Measurements from ENCODE around the gene IQGAP2. TPM values are rescaled to one million over a fixed set of nuclear protein-coding genes. Genes with fewer than 3 reads are reported as not detected.

The IQGAP2 gene
- polyA plus RNA-seq, 3 donors, result 57.9 to 69.7 (median 68.2) TPM

DNA sequence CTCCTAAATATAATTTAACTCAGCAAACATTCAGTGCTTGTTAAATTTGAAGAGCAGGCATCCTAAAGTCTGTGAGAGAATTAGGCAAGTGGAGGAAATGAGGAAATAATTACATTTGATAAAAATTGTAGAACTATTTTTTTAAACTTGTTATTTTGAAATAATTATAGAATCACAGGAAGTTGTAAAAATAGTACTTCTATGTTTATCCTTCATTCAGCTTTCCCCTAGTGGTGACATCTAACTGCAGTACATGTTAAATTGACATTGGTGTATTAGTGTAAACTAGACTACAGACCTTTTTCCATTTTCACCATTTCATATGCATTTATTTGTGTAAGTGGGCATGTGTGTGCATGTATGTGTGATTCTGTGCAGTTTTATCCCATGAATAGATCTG is 168.5 kb downstream of the IQGAP2 start:
- DNase-seq (ENCODE audit: extremely low read depth in 1 of 11, low read depth in 9 of 11, low spot score in 4 of 11), result no peak

DNA sequence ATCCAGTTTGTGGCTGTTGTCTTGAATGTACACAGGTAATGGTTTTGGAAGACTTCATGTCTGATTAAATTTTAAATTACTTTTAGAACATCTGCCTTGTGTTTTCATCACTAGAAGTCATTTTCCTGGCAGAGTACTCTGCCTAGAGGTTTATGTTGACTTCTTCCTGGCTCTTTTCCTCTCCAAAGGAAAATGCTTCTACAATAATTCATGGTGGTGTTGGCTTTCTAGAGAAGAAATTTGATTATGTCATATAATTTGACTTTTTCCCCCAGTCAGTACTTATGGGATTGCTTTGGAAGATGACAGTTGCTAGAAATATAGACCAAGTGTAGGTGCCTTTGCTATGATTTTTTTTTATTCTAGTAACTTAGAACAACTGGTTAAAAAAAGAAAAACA is 173.4 kb downstream of the IQGAP2 start:
- no peak for DNase-seq (ENCODE audit: extremely low read depth in 1 of 11, low read depth in 9 of 11, low spot score in 4 of 11)

DNA sequence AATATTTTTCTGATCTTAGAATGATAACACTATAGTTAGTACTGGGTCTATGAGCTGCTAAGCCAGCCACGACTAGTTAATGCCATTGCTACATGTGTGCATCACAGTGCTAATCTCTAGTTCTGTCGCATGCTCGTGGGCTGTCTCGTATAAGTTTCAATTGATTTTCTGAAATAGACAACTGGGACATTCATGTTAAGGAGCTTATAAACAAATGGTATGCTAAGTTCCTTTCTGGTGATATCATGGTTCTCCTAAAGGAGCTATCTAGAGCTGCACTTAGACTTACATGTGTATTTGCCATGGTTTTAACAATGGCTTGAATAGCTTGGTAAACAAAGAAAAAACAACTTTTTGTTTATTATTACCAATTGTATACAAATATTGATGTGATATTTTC is 173.9 kb downstream of the IQGAP2 start:
- DNase-seq (ENCODE audit: extremely low read depth in 1 of 11, low read depth in 9 of 11, low spot score in 4 of 11), result no peak

DNA sequence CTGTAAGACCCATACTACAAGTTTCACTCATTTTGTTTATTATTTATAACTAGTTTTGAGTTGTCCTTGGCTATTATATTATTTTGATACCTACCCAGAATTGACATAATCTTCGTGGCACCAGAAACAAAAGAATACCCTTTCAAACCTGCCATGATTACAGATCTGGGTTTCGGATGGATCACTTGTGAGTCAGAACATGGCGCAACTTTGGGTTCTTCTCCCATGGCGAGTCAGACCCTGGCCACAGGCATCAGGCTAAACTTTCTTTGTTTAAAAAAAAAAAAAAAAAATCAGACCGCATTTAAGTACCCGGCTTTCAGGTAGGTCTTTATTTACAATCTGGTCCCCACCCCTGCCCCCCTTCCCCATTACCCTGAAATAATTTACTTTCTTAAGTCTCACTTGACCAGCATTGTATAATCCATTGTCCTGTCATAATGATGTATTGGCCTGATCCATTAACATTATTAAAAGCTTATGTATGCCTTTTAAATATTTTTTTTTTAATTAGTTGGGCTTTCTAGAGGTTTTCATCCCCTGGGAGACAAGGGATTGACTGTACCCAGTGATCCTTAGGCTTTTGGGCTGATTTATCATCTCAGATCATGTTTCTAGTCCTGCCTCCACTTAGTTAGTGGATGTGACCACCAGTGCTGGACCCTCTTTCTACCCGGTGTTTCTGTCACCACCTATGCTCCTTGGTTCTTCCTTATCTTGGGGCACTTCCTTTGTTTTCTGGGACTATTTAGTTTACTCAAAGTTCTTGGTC is 176.3 kb downstream of the IQGAP2 start:
- no peak for DNase-seq (ENCODE audit: extremely low read depth in 1 of 11, low read depth in 9 of 11, low spot score in 4 of 11)

DNA sequence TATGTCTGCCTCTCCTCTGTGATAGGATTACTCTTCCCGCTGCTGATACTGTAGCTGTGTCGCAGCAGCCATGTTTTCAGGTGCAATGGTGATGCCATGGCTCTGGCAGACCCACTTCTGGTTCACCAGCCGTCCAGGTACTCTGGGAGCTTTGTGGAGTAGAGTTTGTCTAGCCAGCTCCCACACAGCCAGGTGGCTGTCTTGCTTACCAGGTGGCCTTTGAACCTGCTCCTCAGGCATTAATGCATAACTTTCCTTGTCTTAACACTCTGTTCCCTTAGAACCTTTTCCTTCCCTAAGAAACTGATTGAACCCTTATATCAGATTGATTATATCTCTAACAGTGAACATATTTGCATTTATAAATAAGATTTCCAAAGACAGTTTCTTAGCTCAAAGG is 177.9 kb downstream of the IQGAP2 start:
- no peak for DNase-seq (ENCODE audit: extremely low read depth in 1 of 11, low read depth in 9 of 11, low spot score in 4 of 11)

DNA sequence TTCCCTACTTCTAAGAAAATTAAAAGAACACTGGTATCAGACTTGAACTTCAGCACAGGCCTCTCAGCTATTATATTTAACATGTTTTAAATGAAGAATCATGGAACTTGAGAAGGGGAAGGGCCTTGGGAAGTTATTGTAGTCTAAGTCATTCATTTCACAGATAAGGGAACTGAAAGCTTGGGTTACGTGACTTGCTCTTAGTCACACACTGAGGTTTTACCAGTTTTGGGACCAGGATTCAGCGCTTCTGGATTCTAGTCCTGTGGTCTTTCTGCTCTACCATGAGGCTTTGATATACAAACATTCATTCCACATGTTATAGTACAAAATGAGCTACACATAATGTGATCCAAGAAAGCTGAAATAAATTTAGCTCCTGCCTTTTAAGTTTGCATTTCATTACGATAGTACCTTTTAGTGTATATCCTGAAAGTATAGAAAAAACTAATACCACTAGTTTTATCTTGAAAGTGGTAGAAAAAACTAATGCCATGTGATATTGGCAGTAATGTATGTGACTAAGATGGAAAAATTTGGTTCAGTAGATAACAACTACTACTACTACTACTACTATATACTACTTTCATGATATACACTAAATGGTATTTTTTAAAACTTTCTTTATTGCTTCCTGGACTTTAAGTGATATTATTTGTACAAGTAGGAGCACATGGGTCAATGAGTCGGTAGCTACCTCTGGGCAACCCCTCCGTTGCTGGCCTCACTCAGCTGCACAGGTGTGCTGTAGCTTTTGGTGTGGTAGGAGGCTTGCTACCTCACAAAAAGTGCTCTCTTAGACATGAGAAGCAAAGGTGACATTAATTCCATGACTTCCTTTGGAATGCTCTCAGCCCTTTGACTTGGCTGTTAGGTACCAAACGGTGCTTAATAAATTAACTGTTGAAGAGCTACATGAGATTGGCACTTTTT is 179.4 kb downstream of the IQGAP2 start:
- no peak for DNase-seq (ENCODE audit: extremely low read depth in 1 of 11, low read depth in 9 of 11, low spot score in 4 of 11)

DNA sequence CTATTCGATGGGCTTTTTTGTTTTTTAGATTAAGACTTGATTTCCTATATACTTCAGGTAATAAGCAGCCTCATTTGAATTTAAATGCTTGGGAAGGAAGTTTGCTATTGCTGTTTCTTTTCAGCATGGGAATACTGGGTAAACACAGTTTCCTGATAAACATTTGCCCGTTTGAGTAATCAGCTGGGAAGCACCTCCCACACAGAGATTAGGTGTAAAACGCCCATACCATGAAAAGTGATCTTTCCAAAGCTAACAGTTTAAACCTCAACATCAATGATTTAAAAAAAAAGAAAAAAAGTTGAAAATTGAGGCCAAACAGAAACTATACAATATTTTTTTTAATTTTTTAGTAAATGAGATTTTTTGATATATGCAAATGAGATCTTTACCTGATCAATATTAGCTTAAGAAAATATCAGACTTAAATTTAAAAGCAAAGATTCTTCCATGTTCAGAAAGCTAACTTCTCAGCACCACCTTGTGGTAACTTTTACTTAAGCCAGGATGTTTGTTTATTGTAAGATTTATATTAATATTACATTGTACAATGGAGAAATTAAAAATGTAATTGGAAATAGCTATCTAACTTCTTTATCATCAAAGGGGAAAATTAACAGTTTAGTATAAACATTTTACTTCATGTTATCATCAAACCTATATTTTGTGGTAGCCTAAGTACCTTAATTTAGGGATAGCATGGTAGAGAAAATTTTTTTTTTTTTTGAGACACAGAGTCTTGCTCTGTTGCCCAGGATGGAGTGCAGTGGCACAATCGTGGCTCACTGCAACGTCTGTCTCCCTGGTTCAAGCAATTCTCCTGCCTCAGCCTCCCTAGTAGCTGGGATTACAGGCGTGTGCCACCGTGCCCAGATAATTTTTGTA is 180.3 kb downstream of the IQGAP2 start:
- no peak for DNase-seq (ENCODE audit: extremely low read depth in 1 of 11, low read depth in 9 of 11, low spot score in 4 of 11)

DNA sequence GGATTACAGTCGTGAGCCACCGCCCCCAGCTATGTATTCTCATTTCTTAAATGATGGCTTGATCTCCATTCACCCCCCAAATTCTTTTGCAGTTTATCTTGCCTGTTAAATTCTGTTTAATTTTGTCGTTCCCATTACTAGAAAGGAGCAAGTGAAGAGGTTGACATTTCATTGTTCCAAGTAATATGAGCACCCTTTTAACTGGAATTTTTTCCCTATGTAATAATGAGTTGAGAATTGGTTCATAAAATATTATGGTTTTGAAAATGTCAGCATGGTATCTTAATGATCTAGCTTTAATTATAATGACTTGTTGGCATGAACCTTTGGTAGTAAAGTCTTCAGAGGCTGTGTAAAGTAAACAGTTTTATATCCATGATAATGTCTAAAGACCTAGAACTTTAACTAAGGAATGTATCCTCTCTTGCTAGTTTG is 182.7 kb downstream of the IQGAP2 start:
- no peak for DNase-seq (ENCODE audit: extremely low read depth in 1 of 11, low read depth in 9 of 11, low spot score in 4 of 11)

DNA sequence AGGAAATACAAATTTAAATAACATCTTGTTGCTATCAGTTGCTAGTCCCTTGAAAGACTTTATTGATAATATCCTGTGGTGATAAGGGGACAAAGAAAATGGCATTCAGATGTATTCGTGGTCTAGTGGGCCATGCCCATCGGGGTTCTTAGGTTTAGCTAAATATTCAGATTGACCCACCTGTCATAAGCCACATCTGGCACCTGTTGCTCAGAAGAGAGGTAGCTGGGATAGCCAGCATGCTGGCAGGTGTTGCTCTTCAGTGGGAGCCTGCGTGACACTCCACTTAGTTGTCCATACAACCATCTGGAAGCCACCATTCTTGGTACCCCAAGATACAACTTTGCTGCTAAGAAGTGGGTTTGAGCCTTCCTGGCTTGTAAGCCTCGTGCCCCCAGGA is 183.4 kb downstream of the IQGAP2 start:
- DNase-seq (ENCODE audit: extremely low read depth in 1 of 11, low read depth in 9 of 11, low spot score in 4 of 11), result no peak

DNA sequence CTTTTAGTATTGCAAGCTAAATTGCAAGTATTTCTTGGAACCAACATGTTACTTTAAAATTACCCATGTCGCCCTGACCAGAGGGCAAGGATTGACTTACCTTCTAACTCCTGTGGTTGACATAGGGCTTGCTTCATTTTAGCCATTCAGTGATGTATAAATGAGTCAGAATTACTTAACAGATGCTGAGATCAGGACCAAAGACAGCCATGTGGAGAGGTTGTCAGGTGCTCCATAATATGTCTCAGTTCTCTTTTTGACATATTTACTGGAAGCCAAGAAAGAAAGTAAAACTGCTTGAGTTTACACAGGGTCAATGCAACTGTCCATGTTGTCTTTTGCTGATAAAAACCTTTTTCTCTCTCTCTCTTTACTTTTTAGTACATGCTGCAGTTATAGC is 186.9 kb downstream of the IQGAP2 start:
- DNase-seq (ENCODE audit: extremely low read depth in 1 of 11, low read depth in 9 of 11, low spot score in 4 of 11), result no peak

DNA sequence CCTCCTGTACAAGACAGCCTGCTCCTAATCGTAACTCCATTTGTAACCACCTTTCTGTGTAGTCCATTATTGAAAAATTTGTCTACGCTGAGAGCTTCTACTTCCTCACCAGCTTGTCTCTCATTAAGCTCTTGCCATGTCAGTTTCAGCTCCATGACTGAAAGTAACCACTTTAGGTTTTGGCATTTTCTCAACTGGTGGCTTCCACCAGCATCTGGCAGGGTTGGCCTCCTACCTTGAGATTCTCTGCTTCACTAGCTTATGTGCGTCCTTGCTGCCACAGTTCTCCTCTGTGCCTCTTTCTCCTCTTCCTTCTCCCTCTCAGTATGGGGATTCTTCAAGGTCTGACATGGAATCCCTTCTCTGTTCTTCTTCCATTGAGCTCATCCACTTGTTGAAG is 188.3 kb downstream of the IQGAP2 start:
- no peak for DNase-seq (ENCODE audit: extremely low read depth in 1 of 11, low read depth in 9 of 11, low spot score in 4 of 11)

DNA sequence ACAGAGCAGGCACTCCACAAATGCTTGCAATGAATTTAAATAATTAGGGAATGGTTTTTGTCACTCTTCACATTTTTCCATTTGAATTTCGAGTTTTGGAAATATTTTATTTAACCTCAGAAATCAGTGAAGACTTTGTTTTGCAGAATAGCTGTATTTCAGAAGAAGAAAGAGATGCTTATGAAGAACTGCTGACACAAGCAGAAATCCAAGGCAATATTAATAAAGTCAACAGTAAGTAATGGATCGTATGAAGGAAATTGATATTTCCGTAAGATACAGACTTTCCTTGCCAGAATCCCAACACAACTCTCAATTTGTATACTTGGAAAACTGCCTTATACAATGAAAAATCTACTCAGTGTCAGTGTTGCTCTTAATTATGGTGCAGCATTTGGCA is 189.6 kb downstream of the IQGAP2 start:
- DNase-seq (ENCODE audit: extremely low read depth in 1 of 11, low read depth in 9 of 11, low spot score in 4 of 11), result no peak

DNA sequence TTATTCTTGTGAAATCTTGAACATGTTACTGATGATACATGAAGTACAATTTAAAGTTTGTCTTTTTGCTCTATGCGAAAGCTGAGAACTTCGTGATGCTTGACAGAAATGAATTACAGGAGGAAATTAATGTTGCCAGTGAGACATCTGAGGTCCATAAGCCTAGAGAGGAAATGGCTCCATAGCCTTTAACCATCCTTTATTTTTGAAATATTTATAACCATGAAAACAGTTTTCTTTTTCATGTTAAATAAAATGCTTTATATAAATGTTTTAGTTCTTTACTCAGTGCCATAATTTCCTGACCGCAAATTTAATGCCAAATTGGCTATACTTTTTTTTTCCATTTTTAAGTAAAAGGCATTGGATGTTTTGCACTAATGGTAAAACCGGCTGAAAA is 191.0 kb downstream of the IQGAP2 start:
- DNase-seq (ENCODE audit: extremely low read depth in 1 of 11, low read depth in 9 of 11, low spot score in 4 of 11), result peak in 2 of 11 donors; percentile 29 to 33

DNA sequence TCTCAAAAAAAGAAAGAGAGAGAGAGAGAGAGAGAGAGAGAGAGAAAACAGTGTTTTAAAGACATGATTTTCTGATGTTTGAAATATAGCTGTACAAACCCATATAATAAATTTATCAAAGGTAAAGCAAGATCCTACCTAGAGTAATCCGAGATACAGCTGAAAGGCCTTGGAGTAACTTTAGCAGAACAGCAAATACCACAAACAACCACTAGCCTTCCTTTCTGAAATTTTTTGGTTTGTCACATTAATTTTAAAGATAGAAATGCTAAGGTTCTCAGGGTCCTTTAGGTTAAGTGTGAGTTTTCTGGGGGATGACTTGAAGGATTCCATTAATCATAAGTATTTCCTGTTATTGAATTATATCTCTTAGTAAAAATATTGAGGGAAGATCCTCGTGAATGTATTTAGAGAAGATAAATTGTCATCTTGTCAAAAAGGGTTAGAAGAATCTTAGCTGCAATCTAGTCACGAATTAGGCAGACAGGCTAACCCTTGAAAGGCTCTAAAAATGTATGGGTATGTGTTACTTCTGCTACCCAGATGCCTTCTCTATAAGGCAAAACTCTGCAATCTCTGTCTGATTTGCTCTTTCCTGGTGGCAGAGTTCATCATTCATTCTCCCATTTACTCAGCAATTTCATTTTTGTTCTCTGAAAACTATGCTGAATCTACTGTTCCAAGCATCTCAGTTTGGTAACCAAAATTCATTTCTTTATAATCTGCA is 192.8 kb downstream of the IQGAP2 start:
- DNase-seq (ENCODE audit: extremely low read depth in 1 of 11, low read depth in 9 of 11, low spot score in 4 of 11), result no peak

DNA sequence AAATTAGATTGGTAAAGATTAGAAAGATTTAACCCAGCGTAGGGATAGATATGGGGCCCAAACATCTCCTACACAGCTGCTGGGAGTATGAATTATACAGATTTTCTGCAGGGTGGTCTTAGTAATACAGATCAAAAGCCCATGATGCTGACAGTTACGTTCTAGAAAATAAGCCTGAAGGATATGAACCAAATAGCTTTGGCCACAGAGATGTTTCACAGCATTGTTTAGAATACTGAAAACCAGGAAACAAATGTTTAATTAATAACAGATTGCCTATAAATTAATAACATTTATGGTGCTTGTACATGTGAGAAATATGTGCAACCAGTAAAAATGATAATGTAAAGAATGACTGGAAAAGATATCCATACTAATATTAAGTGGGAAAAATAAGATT is 195.4 kb downstream of the IQGAP2 start:
- no peak for DNase-seq (ENCODE audit: extremely low read depth in 1 of 11, low read depth in 9 of 11, low spot score in 4 of 11)

DNA sequence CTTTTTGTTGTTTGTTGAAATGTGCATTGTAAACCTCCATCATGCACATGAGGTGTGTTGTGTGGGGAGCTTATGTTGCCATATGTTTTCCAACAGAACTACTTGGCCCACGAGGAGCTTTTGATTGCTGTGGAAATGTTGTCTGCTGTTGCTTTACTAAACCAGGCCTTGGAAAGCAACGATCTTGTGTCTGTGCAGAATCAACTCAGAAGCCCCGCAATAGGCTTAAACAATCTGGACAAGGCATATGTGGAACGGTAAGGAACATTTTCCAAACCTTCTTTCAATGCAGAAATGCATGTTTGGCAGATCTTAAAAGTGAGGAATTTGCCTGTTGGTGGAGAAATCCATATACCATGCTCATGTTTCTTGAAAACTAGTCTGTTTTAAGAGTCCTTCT is 197.6 kb downstream of the IQGAP2 start:
- DNase-seq (ENCODE audit: extremely low read depth in 1 of 11, low read depth in 9 of 11, low spot score in 4 of 11), result no peak

DNA sequence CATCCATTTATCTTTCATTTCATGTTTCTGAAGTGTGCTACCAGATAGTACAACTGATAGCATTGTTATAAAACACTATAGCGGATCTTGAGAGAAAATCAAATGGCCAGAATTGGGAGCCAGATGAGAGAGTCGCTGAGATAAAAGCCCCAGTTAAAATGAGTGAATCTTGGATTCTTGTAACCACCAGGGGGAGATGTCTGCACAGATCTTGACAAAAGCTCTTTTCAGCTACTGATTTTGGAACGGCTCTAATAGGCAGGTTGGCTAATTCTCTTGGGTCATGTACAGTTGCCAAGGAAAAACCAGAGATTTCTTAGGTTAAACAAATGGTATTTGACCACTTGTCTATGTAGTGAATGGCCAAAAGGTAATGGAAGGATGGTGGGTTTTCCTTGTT is 198.4 kb downstream of the IQGAP2 start:
- peak in 5 of 11 donors; percentile 38 to 64 (median 52) for DNase-seq (ENCODE audit: extremely low read depth in 1 of 11, low read depth in 9 of 11, low spot score in 4 of 11)

DNA sequence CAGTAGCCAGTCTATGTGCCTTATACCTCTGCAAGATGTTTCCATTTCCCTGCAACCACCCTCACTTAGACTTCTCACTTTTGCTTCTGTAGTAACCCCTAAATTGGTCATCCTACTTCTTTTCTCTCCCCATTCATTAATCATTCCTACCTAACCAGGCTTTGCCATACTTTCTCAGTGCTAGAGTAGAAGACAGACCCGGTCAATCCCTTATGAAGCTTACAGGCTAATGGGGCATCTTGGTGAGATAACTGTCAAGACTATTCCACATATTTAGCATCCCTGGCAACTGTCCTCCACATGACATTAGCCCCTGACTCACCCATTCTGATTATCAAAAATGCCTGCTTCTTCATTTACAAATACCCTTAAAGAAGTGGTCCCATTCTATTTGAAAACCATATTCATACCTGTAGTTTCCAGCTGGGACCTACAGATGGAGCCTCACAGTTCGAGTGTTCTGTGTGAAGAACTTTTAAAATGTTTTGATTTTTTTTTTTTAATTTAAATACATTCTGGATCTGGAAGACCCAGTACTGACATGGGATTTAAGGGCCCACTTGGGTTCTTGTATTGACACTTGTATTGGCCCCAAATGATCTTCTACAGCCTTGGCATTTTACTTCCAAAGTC is 199.1 kb downstream of the IQGAP2 start:
- no peak for DNase-seq (ENCODE audit: extremely low read depth in 1 of 11, low read depth in 9 of 11, low spot score in 4 of 11)
